Measurements from ENCODE around the gene GPC6. TPM values are rescaled to one million over a fixed set of nuclear protein-coding genes. Genes with fewer than 3 reads are reported as not detected.

Gene GPC6
- polyA plus RNA-seq, 1 donor (not counting 4 experiments of a cell fraction or from before 2014, with no cell fraction given): 0.42 TPM

DNA sequence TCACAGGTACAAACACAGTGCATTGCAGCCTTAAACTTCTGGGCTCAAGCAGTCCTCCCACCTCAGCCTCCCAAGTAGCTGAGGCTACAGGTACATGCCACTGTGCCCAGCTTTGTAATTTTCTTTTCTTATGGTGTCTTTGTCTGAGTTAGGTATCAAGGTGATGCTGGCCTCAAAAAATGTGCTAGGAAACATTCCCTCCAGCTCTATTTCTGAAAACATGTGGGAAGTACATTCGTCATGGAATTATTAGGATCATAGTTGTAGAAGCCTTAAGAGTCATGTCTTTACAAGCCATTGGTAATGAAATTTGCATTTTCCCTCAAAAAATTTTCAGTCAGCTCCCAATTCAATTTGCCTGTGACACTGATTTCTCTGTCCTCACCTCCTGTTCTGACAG is 1021.3 kb downstream of the GPC6 start:
- Histone ChIP-seq H3K79me2 (ENCODE audit: control insufficient read depth, insufficient read depth, low read length) (no peaks in the 10 kb centered on the region), H2AFZ (ENCODE audit: control insufficient read depth, low read length) (no peak overlapping the region), H3K9me3 (ENCODE audit: control insufficient read depth, low read depth, low read length) (no peaks in the 10 kb centered on the region), H4K20me1 (ENCODE audit: control insufficient read depth, extremely low read depth, insufficient read depth, low read length) (no peaks in the 10 kb centered on the region), H3K9me1 (ENCODE audit: control insufficient read depth, extremely low read depth, insufficient read depth, low read length) (no peaks in the 10 kb centered on the region), H3K27me3 (ENCODE audit: control insufficient read depth, extremely low read depth, insufficient read depth, low read length) (no peaks in the 10 kb centered on the region), H3K27ac (ENCODE audit: control insufficient read depth, insufficient read depth, low read length) (no peak overlapping the region), H3K9ac (ENCODE audit: control insufficient read depth, extremely low read depth, insufficient read depth, low read length) (no peak overlapping the region), H3K36me3 (ENCODE audit: control insufficient read depth in 2 of 2, extremely low read depth in 1 of 2, insufficient read depth in 2 of 2, low read length in 2 of 2) (no peaks in the 10 kb centered on the region), H3K4me1 (ENCODE audit: control insufficient read depth, extremely low read depth, insufficient read depth, low read length) (no peaks in the 10 kb centered on the region), H3K4me3 (ENCODE audit: control insufficient read depth in 2 of 3, extremely low read depth in 1 of 3, insufficient read depth in 2 of 3, low read depth in 1 of 3, low read length in 3 of 3) (no peak overlapping the region), H3K4me2 (ENCODE audit: control insufficient read depth, extremely low read depth, insufficient read depth, low read depth, low read length) (no peak overlapping the region)
- TF ChIP-seq EZH2 (IDR thresholded peaks at IDR 0.05; ENCODE audit: low read length): no peak
- TF ChIP-seq, protein P1, sequence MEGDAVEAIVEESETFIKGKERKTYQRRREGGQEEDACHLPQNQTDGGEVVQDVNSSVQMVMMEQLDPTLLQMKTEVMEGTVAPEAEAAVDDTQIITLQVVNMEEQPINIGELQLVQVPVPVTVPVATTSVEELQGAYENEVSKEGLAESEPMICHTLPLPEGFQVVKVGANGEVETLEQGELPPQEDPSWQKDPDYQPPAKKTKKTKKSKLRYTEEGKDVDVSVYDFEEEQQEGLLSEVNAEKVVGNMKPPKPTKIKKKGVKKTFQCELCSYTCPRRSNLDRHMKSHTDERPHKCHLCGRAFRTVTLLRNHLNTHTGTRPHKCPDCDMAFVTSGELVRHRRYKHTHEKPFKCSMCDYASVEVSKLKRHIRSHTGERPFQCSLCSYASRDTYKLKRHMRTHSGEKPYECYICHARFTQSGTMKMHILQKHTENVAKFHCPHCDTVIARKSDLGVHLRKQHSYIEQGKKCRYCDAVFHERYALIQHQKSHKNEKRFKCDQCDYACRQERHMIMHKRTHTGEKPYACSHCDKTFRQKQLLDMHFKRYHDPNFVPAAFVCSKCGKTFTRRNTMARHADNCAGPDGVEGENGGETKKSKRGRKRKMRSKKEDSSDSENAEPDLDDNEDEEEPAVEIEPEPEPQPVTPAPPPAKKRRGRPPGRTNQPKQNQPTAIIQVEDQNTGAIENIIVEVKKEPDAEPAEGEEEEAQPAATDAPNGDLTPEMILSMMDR (optimal IDR thresholded peaks at IDR 0.05 in 1 of 3, IDR thresholded peaks at IDR 0.05 in 1 of 3, conservative IDR thresholded peaks at IDR 0.05 in 1 of 3; ENCODE audit: extremely low read depth in 1 of 3, insufficient read depth in 2 of 3, low read length in 3 of 3): no peak
- dilution Hi-C loops (cut with MboI; ENCODE audit: extremely low pct_ligation_motif_present, low sequenced_read_pairs): no loop called here
- DNase-seq (ENCODE audit: low read depth, low spot score) (no peak), FAIRE-seq (no peak)

DNA sequence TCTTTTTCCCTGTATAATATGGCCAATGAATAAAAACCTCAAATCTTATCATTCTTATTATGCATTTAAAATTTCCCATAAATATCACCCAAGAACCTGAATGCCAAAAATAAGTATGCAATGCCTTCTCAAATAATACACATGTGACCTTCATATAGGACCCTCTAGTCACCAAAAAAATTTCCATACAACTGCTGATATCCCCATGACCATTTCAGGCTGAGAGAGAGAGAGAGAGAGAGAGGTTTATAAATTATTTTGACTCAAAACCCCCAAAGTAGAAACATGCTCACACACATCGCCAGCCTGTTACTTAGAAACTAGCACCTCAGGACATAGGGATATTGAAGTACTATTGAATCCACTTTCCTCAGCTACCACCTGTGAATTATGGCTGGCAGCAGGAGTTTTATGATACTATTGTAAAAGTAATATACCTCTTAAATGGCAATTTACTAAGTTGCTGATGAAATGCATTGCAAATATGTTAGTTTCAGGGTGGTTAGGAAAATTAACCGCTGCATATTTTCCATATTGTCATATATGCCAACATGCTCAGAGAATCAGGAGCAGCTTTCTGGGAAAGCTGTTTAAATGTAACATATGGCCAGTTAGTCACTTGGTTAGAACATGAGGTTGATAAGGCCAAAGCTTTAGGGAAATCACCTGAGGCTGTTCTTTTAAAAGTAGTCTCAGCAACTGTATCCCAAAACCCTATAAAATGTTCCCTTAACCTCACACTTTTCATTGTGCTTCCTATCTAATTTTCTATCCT is 1022.0 kb downstream of the GPC6 start:
- no peaks in the 10 kb centered on the region for H3K27me3 ChIP-seq (ENCODE audit: control insufficient read depth, extremely low read depth, insufficient read depth, low read length)
- H3K4me2 ChIP-seq (ENCODE audit: control insufficient read depth, extremely low read depth, insufficient read depth, low read depth, low read length): no peak overlapping the region
- DNase-seq (ENCODE audit: low read depth, low spot score) (no peak), FAIRE-seq (no peak)
- no peak overlapping the region for H2AFZ ChIP-seq (ENCODE audit: control insufficient read depth, low read length)
- H3K9me3 ChIP-seq (ENCODE audit: control insufficient read depth, low read depth, low read length): no peaks in the 10 kb centered on the region
- no peaks in the 10 kb centered on the region for H3K9me1 ChIP-seq (ENCODE audit: control insufficient read depth, extremely low read depth, insufficient read depth, low read length)
- no peak overlapping the region for H3K27ac ChIP-seq (ENCODE audit: control insufficient read depth, insufficient read depth, low read length)
- H3K9ac ChIP-seq (ENCODE audit: control insufficient read depth, extremely low read depth, insufficient read depth, low read length): no peak overlapping the region
- H3K4me1 ChIP-seq (ENCODE audit: control insufficient read depth, extremely low read depth, insufficient read depth, low read length): no peaks in the 10 kb centered on the region
- H3K4me3 ChIP-seq (ENCODE audit: control insufficient read depth in 2 of 3, extremely low read depth in 1 of 3, insufficient read depth in 2 of 3, low read depth in 1 of 3, low read length in 3 of 3): no peak overlapping the region
- H3K36me3 ChIP-seq (ENCODE audit: control insufficient read depth in 2 of 2, extremely low read depth in 1 of 2, insufficient read depth in 2 of 2, low read length in 2 of 2): no peaks in the 10 kb centered on the region
- no peaks in the 10 kb centered on the region for H4K20me1 ChIP-seq (ENCODE audit: control insufficient read depth, extremely low read depth, insufficient read depth, low read length)
- dilution Hi-C loops (cut with MboI; ENCODE audit: extremely low pct_ligation_motif_present, low sequenced_read_pairs): no loop called here
- no peaks in the 10 kb centered on the region for H3K79me2 ChIP-seq (ENCODE audit: control insufficient read depth, insufficient read depth, low read length)
- TF ChIP-seq EZH2 (IDR thresholded peaks at IDR 0.05; ENCODE audit: low read length): no peak
- TF ChIP-seq, protein P1 (optimal IDR thresholded peaks at IDR 0.05 in 1 of 3, IDR thresholded peaks at IDR 0.05 in 1 of 3, conservative IDR thresholded peaks at IDR 0.05 in 1 of 3; ENCODE audit: extremely low read depth in 1 of 3, insufficient read depth in 2 of 3, low read length in 3 of 3): no peak

Measured in keratinocyte (primary cell).